ENCODE measurements around the gene STK33. TPM values are rescaled to one million over a fixed set of nuclear protein-coding genes. Genes with fewer than 3 reads are reported as not detected.

STK33 gene
- total RNA-seq, 1 experiment from 2014 or later = 19.5 TPM

GRCh38 chr11:8354622-8355415 is 239.2 kb downstream of the STK33 start:
- no peak overlapping the region for H3K56ac ChIP-seq (ENCODE audit: insufficient read length, low read depth, low read length)
- WGBS (ENCODE audit: extremely low coverage, insufficient read length, low lambda C conversion rate) = no CpG with 5 or more reads among the region's 16 CpGs

More at GRCh38 chr11:8354622-8355415, 239.2 kb downstream of the STK33 start:
- Histone ChIP-seq H2AFZ (ENCODE audit: low read length) (no peak overlapping the region), H3K23me2 (ENCODE audit: insufficient read length, low read depth, low read length, poor library complexity, severe bottlenecking) (no peaks in the 10 kb centered on the region), H4K5ac (ENCODE audit: insufficient read length, low read depth, low read length) (no peak overlapping the region), H3K4me1 (ENCODE audit: insufficient read depth, low read length) (no peaks in the 10 kb centered on the region), H3K79me1 (ENCODE audit: insufficient read depth, low read depth, low read length, poor library complexity, severe bottlenecking) (no peaks in the 10 kb centered on the region), H4K20me1 (ENCODE audit: control insufficient read depth, insufficient read depth, insufficient read length) (no peaks in the 10 kb centered on the region), H3K27ac (ENCODE audit: insufficient read length, low read depth, low read length) (no peak overlapping the region), H3K4me2 (ENCODE audit: insufficient read depth, insufficient read length, low read length) (no peak overlapping the region), H3K14ac (ENCODE audit: insufficient read depth, low read length) (no peak overlapping the region), H2BK12ac (ENCODE audit: insufficient read length, low read depth, low read length) (no peak overlapping the region), H3K9ac (ENCODE audit: extremely low read depth, insufficient read length, low read length) (no peak overlapping the region), H3K9me3 (ENCODE audit: control insufficient read depth, low read depth, low read length) (no peaks in the 10 kb centered on the region), H3T11ph (ENCODE audit: low read length) (no peak overlapping the region), H2BK15ac (ENCODE audit: low read depth, low read length) (no peak overlapping the region), H4K91ac (ENCODE audit: insufficient read length, low read depth, low read length) (no peak overlapping the region), H2BK5ac (ENCODE audit: insufficient read length, low read length) (no peak overlapping the region), H2BK20ac (ENCODE audit: low read depth, low read length, poor library complexity, severe bottlenecking) (no peak overlapping the region), H3K23ac (ENCODE audit: insufficient read length, low read depth, low read length) (no peak overlapping the region), H3K18ac (ENCODE audit: insufficient read length, low read depth, low read length) (no peak overlapping the region), H2AK5ac (ENCODE audit: insufficient read length, low read length) (no peak overlapping the region), H4K8ac (replicated peaks; ENCODE audit: insufficient read length, low read depth, low read length) (no peak overlapping the region), H3K79me2 (ENCODE audit: insufficient read depth, low read length) (no peaks in the 10 kb centered on the region), H3K27me3 (ENCODE audit: insufficient read depth, low read length) (no peaks in the 10 kb centered on the region), H2BK120ac (ENCODE audit: low read depth, low read length, poor library complexity, severe bottlenecking) (no peak overlapping the region), H3K4ac (ENCODE audit: low read depth, low read length) (no peak overlapping the region)
- no peak for TF ChIP-seq CTCF (conservative IDR thresholded peaks at IDR 0.05)
- no peaks in the 10 kb centered on the region; the same call in none of the 2 replicates for H3K27me3 Mint-ChIP-seq (ENCODE audit: low read depth)
- peaks cover 0 to 1% of the 10 kb centered on the region in 2 experiments; a peak in 1 of 5 replicates for H3K9me3 Mint-ChIP-seq
- no peak overlapping the region; a peak in 2 of 7 replicates for H3K27ac Mint-ChIP-seq
- peak overlapping the region in 1 of 2 experiments; percentile 32; a peak in 2 of 5 replicates for H3K4me3 Mint-ChIP-seq
- H3K4me1 Mint-ChIP-seq = peaks cover 8 to 25% of the 10 kb centered on the region in 2 experiments; a peak in 3 of 4 replicates
- H3K36me3 Mint-ChIP-seq (ENCODE audit: insufficient read depth in 1 of 3, low read depth in 3 of 3) = no peaks in the 10 kb centered on the region
- DNase-seq = no peak

Data from H9 (cell line).